Glomerular visceral epithelial cell (primary cell): ENCODE results near the gene PHRF1.

Experiments used
- DNase-seq: peaks from one replicate; pipeline ENCODE4 v3.0.0-alpha.2; 2016; ENCODE audit errors: extremely low spot score

PHRF1 gene

GRCh38 chr11:575313-575995, 816 bp upstream of the PHRF1 start:
- DNase-seq, result no peak

GRCh38 chr11:576811-577610, 741 bp downstream of the PHRF1 start:
- DNase-seq, result no peak

- DNase-seq, result no peak
Measured at GRCh38 chr11:577611-577894, 1.3 kb downstream of the PHRF1 start.

- no peak for DNase-seq
Measured at GRCh38 chr11:578276-579035, 2.2 kb downstream of the PHRF1 start.

DNA sequence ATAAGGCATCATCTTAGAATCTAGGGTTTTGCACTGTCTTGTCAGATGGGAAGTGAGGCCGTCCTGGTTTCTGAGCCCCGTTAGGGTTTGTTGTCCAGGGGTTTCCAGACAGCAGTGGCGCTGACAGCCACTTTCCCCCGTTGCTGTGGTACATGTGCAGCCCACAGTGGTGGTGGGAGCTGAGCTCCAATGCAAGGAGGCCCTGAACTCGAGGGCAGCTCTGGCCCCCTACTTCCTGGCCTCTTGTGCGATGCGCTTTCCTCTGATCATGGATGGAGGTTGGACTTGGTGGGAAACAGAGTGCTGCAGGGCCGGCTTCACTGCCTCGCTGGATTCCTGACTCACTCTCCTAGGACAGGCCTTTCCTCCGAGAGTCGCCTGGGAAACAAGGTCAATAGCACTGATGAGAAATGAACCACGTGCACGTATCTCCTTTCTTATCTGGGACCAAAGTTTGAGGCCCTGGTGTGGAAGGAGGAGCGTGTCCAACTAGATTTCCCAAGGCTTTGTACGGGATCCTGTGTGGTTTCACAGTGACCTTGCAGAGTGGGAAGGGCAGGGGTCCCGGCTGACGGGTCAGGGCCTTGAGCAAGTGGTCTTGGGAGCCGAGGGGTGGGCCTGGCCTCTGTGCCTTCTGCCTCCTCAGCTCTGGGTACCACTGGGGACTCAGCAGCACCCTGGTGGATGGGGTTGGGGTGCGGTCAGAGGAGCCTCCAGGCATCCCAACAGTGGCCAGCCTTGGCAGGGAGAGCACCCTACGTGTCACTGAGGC, 3.7 kb downstream of the PHRF1 start:
- DNase-seq, result no peak

- DNase-seq, result no peak
Measured at GRCh38 chr11:581342-581741, 5.1 kb downstream of the PHRF1 start.

DNA sequence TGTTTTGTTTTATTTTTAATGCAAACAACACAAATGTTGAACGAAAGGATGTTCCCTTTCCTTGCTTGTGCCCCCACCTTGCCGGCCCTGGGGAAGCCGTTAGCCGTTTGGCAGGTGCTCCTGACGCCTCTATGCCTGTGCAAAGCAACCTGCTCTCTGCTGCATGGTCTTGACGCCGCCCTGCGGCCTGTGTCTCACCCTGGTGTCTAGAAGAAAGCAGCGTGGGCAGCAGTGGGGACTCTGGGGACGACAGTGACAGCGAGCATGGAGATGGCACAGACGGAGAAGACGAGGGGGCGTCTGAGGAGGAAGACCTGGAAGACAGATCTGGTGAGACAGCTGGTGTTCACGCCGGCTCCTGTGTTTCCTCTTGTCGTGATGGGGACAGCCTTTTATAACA, 5.5 kb downstream of the PHRF1 start:
- DNase-seq, result no peak

- DNase-seq, result no peak
Measured at GRCh38 chr11:584287-584686, 8.0 kb downstream of the PHRF1 start.

GRCh38 chr11:586376-587316, 10.4 kb downstream of the PHRF1 start:
- no peak for DNase-seq

DNA sequence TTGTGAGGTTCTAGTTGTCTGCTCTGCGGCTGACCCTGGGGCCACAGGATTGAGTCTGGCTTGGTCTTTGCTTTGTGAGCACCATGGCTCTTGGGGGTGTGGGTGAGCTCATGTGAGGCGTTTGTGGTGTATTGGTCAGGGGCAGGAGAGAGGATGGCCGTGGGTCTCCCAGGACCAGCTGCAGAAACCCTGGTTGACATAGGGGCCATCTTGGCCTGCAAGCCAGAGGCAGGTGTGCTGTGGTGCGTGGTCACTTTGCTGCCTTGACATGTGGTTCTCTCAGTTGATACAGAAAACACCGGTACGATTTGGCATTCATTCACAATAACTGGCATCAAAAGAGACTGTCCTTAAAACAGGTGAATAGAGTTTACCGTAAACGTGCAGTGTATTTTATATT, 11.3 kb downstream of the PHRF1 start:
- DNase-seq, result peak; percentile 39

DNA sequence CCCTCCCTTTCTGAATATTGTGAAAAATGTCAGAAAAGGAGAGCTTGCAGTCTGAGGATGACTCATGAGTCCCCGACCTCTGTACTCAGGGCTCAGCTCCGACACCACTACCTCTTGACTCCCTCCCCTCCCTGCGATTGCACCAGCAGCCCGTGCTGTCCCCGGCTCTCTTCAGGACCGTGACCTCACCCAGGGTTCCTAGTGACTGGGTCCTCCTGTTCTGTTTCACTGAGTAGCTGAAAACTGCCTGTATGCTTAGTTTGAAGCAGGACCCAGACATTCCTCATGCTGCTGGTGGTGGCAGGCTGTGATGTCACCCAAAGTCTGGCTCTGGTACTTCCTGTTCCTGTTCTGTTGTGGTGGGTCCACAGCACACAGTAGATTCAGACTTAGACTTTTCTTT, 11.7 kb downstream of the PHRF1 start:
- peak; percentile 87 for DNase-seq

DNA sequence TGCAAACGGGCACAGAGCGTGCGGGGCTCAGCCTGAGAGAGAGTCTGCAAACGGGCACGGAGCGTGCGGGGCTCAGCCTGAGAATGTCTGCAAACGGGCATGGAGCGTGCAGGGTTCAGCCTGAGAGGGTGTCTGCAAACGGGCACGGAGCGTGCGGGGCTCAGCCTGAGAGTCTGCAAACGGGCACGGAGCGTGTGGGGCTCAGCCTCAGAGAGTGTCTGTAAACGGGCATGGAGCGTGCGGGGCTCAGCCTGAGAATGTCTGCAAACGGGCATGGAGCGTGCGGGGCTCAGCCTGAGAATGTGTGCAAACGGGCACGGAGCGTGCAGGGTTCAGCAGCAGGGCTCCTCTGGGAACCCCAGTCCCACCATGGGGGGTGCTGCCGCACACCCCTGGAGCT, 13.5 kb downstream of the PHRF1 start:
- no peak for DNase-seq

- no peak for DNase-seq
Measured at GRCh38 chr11:590997-591396, 14.7 kb downstream of the PHRF1 start.

GRCh38 chr11:592501-592900, 16.2 kb downstream of the PHRF1 start:
- no peak for DNase-seq

- DNase-seq, result no peak
Measured at GRCh38 chr11:592918-593317, 16.6 kb downstream of the PHRF1 start.

GRCh38 chr11:593347-593746, 17.1 kb downstream of the PHRF1 start:
- DNase-seq, result no peak

DNA sequence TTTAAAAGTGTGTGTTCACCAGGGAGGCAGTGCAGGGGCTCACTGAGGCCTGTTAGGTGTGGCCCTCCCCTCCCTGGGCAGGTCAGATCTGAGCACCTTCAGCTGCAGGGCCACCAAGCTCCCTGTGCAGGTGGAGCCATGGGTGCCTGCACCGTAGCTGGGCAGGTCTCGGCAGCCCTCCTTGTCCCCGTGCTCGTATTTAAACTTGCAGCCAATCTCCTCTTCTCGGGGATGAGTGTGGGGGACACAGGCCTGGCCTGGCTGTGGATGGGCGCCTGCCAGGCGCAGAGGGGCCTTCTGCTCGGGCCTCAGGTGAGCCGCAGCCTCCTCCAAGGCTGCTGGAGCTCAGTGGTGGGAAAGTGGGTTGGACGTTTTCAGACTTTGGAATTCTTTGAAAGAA, 19.1 kb downstream of the PHRF1 start:
- DNase-seq, result no peak

GRCh38 chr11:596374-596773, 20.1 kb downstream of the PHRF1 start:
- no peak for DNase-seq

DNA sequence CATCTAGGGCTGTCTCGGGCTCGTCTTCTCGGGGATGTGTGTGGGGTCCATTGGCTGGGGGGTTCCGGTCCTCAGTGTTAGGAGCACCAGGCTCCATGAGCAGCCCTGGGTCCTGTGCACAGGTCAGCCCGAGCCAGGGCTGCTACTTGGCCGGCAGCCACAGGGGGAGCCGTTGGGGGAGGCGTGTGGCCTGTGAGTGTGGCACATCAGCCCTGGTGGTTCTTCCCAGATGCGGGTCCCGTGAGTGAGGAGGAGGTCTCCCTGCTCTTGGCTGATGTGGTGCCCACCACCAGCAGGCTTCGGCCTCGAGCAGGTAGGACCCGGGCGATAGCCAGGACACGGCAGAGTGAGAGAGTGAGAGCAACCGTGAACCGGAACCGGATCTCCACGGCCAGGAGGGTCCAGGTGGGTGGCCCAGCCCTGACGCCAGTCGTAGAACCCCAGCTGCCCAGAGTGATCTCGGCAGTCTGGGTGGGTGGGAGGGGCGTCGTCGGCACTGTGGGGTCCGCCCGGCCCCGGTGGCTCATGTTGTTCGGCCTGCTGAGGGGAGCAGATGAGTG, 21.0 kb downstream of the PHRF1 start:
- DNase-seq, result no peak

DNA sequence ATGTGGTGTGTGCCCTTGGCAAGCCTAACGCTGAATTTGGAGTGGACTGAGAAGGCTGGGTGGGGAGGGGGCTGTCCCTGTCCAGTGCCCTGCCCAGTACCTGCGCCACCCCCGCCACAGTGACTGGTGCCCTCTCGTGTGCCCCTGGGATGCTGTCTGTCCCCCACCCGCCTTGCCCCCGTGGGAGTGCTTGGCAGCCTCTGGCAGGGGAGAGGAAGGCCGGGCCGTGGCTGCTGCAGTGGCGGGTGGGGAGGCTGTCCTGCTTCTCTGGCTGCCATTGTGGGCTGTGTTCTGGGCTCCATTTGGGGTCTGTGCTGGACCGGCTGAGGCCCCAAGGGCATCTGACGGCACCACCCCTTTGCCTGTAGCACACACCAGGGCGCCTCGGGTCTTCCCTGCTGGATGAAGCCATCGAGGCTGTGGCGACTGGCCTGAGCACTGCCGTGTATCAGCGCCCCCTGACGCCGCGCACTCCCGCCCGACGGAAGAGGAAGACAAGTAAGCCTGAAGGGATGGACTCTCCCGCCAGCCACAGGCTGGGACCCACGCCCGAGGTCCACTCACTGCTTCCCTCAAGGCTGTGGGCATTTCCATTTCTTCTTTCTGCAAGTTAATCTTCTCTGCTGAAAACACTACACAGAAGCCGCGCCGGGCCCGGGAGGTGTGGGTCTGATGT, 21.9 kb downstream of the PHRF1 start:
- no peak for DNase-seq
